HG03108 (cell line): ENCODE measurements around the gene SCN1B.
"Not testable (repeated sequence)": the region's sequence is repeated elsewhere in the genome, so short reads cannot be mapped to it uniquely, and the experiment has no call there.

Experiments used
- ATAC-seq: cut with Tn5 transposase; IDR thresholded peaks from one replicate; pipeline ENCODE4 v1.9.1; 2021; ENCODE audit warnings: moderate library complexity; ENCODE audit not compliant: unreplicated experiment

The SCN1B gene

GRCh38 chr19:35034588-35035382 lies 4.5 kb downstream of the SCN1B start:
- no peak for ATAC-seq

GRCh38 chr19:35037716-35038622 lies 7.7 kb downstream of the SCN1B start:
- peak; percentile 62 for ATAC-seq

GRCh38 chr19:35038623-35039512 lies 8.6 kb downstream of the SCN1B start:
- no peak for ATAC-seq

- no peak for ATAC-seq
Measured at GRCh38 chr19:35039881-35040825, 9.9 kb downstream of the SCN1B start.

GRCh38 chr19:35040826-35041547 lies 10.7 kb downstream of the SCN1B start:
- no peak for ATAC-seq

GRCh38 chr19:35041548-35042055 lies 11.3 kb downstream of the SCN1B start, which contains the start of gene HPN:
TSS of gene HPN (plus strand) at chr19:35041721. CDS start at chr19:35042507, 786 bp downstream.
- no peak for ATAC-seq

- ATAC-seq, result no peak
Measured at GRCh38 chr19:35042056-35042730, 11.9 kb downstream of the SCN1B start.

GRCh38 chr19:35042954-35043604 lies 12.8 kb downstream of the SCN1B start:
- ATAC-seq, result no peak

GRCh38 chr19:35043906-35044305 lies 13.6 kb downstream of the SCN1B start:
- no peak for ATAC-seq

- ATAC-seq, result no peak
Measured at GRCh38 chr19:35044317-35045117, 14.2 kb downstream of the SCN1B start.

- peak; percentile 85 for ATAC-seq
Measured at GRCh38 chr19:35045667-35046300, 15.5 kb downstream of the SCN1B start.

GRCh38 chr19:35046461-35046860 lies 16.2 kb downstream of the SCN1B start:
- no peak for ATAC-seq

GRCh38 chr19:35048911-35049411 lies 18.7 kb downstream of the SCN1B start:
- ATAC-seq, result no peak

GRCh38 chr19:35049456-35049855 lies 19.2 kb downstream of the SCN1B start:
- ATAC-seq, result no peak

- ATAC-seq, result not testable (repeated sequence)
Measured at GRCh38 chr19:35050662-35051061, 20.4 kb downstream of the SCN1B start.

GRCh38 chr19:35051268-35051667 lies 21.0 kb downstream of the SCN1B start:
- ATAC-seq, result not testable (repeated sequence)
